RKO (cell line): ENCODE measurements around the gene SNIP1.
"Not testable (repeated sequence)": the region's sequence is repeated elsewhere in the genome, so short reads cannot be mapped to it uniquely, and the experiment has no call there.

Experiments used
- DNase-seq: peaks from one replicate; pipeline ENCODE4 v3.0.0-alpha.2; 2016; ENCODE audit warnings: low spot score

Gene SNIP1

DNA sequence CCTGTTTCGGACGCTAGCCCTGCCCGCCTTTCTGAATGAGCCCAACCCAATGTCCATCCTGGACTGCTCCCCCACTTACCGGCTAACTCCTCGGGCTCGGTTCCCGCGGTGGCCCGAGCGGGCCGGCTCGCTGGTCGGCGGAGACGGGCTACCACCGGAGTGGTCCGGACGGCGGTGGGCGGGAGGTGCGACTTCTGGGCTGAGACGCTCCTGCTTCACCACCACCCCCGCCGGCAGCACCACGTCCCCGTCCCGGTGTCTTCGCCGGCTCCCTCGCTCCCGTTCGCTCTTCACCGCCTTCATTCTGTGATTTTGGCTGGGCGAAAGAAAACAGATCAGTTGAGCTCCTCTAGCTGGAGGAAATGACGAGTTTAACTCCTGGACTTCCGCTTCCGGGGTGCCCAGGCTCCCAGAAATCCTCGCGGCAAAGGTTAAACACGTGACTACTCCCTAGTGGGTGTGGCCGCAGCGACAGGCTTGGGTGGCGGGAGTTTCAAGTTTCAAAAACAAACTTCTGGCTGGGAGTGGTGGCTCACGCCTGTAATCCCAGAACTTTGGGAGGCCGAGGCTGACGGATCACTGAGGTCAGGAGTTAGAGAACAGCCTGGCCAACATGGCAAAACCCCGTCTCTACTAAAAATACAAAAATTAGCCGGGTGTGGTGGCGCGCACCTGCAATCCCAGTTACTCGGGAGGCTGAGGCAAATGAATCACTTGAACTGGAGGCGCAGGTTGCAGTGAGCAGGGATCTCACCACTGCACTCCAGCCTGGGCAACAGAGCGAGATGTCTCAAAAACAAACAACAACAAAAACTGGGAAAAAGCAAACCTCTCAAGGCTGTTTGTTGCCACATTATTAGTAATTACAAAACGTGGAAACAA is at the start of gene SNIP1:
TSS of gene SNIP1 (minus strand) at position 367 of the 882 bp plus-strand sequence. CDS start at position 303, 64 bp downstream.
- peak; percentile 97 for DNase-seq

GRCh38 chr1:37602750-37603694 is 48.9 kb upstream of the SNIP1 start:
- peak; percentile 27 for DNase-seq

- no peak for DNase-seq
Measured at GRCh38 chr1:37601441-37601840, 47.3 kb upstream of the SNIP1 start.

DNA sequence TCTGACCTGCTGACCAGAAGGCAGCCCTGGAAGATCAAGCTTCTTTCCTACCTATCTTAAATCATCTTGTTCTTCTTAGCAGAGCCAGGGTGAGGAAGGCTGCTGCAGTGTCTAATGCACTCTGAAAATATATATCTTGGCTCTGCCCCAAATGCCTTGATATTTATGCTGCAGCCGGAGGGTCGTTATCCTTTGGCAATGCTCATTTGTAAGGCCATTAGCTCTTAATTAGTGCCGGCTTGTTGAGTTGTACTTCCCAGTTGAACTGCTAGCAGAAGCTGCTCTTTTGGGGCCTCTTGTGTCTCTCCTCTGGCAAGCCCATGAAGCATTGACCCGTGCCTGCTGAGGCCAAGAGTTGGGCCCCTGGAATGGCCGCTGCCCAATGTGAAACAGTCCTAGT is 45.8 kb upstream of the SNIP1 start:
- no peak for DNase-seq

- DNase-seq = no peak
Measured at GRCh38 chr1:37596182-37596667, 42.1 kb upstream of the SNIP1 start.

- peak; percentile 95 for DNase-seq
Measured at GRCh38 chr1:37595440-37596181, 41.5 kb upstream of the SNIP1 start, which contains the start of gene GNL2. Gene GNL2, minus strand, starts transcription at chr1:37595937. Its CDS starts 115 bp downstream, at chr1:37595822.

DNA sequence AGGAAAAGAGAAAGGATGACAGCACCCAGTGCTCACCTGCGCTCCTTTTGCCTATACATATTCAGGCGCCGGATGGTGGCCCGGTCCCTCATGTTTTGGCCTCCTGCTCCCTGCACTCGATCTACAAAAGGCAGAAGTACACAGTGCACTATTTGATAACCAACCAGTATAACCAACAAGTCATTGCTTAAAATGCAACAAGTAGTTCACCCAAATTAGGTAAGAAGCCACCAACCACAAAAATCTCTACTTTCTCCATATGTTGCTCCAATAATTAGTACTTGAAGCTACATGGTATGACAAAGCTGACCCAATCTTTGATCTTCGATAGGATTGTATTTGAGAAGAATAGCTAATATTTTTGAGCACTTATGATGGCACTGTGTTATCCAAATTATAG is 39.6 kb upstream of the SNIP1 start:
- no peak for DNase-seq

- DNase-seq = no peak
Measured at GRCh38 chr1:37588939-37589338, 34.8 kb upstream of the SNIP1 start.

DNA sequence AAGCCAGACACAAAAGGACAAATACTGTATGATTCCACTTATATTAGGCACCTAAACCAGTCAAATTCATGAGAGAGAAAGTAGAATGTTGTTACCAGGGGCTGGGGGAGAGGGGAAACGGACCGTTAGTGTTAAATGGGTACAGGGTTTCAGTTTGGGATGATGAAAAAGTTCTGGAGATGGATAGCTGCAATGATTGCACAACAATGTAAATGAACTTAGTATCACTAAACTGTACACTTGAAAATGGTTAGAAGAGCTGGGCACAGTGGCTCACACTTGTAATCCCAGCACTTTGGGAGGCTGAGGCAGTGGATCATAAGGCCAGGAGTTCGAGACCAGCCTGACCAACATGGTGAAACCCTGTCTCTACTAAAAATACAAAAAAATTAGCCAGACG is 30.5 kb upstream of the SNIP1 start:
- DNase-seq = not testable (repeated sequence)

GRCh38 chr1:37575692-37576091 is 21.6 kb upstream of the SNIP1 start:
- no peak for DNase-seq

GRCh38 chr1:37574834-37575480 is 20.9 kb upstream of the SNIP1 start:
- peak; percentile 35 for DNase-seq

DNA sequence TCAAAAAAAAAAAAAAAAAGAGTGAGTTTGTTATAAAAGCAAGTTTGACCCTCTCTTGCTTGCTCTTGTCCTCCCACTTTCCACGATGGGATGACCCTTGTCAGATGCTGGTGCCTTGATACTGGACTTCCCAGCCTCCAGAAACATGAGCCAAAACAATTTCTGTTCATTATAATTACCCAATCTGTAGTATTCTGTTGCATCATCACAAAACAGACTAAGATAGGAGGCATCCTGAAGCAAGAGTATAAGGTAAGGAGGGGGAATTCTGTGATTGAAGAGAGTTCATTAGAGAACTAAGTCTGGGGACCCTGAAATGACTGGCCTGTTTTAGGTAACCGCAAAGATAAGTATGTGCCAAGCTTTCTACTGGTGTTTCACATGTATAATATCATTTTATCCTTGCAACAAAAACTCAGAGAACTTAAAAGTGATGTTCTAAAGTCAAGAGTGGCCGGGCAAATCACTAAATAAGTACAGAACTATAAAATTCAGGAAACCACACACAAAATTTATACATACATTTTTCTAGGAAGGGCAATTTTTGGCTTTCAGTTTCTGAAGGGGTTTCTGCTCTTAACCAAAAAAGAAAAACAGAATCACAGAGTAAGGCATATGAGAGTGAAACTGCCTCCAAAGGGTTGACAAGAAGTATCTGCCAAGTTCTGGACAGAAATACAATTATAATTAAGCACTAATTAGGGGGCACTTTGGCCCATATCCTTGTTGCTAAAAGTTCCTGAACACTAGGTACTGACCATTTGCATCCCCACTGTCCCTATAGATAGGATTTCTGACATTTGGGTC is 16.6 kb upstream of the SNIP1 start:
- DNase-seq = no peak

DNA sequence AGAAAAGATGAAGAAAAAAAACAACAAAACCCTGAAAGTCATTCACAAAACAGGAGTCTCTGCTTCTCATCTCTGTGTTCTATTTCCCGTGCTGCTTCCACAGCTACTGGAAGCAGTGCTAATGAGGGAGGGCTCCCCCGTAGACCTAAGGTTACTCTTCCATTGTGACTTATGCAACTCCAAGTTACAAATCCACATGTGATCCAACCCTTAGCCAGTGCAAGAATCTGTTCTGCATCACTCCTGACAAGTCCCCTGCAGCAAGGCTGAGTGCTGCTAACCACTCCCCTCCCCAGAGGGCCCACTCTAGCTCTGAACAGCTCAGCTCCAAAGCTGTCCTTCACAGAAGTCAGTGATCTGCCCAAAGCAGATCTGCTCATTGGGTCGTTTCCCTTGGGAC is 12.9 kb upstream of the SNIP1 start:
- DNase-seq = no peak

- no peak for DNase-seq
Measured at GRCh38 chr1:37564892-37565291, 10.8 kb upstream of the SNIP1 start.

DNA sequence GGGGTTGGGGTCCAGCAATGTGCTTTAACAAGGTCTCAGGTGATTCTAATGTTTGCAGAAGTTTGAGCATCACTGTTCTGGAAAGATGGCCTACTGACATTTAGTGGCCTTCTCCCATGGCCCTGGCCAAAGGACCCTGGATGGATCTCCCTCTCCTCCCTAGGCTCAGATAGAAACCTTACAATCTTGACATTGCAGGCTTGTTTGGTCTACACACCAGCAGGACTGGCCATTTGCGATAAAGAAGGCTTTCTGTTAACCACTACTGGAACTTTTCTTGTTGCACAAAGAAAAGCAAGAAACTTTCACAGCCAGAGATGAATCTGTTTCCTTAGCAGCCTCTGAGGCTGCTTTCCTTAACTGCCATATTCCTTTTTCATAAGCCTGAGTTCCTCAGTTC is 8.9 kb upstream of the SNIP1 start:
- no peak for DNase-seq

- peak; percentile 21 for DNase-seq
Measured at GRCh38 chr1:37561133-37562132, 7.3 kb upstream of the SNIP1 start.

DNA sequence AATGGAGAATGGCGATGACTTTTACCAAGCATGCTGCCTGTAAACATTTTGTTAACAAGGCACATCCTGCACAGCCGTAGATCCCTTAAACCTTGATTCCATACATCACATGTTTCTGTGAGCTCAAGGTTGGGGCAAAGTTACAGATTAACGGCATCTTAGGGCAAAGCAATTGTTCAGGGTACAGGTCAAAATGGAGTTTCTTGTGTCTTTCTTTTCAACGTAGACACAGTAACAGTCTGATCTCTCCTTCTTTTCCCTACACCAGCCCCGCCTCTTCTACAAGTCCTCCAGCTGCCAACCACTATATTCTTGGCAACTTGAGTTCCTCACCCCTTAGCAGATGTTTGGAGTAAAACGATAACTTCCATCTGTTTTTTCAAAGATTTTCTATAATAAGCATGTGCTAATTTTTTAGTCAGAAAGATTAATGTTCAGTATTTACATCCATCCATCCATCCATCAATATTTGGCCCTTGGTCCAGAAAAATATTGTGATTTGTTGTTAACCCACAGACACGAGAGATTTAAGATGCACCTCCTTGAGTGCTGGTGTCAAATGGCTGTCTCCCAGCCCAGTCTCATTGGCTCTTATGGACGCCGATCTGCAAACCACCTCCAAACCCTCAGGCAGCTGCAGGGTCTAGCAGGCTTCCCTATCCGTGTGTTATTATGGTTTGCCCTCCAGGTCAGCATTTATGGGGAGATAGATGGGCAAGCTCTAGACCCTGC is 6.5 kb upstream of the SNIP1 start:
- no peak for DNase-seq

DNA sequence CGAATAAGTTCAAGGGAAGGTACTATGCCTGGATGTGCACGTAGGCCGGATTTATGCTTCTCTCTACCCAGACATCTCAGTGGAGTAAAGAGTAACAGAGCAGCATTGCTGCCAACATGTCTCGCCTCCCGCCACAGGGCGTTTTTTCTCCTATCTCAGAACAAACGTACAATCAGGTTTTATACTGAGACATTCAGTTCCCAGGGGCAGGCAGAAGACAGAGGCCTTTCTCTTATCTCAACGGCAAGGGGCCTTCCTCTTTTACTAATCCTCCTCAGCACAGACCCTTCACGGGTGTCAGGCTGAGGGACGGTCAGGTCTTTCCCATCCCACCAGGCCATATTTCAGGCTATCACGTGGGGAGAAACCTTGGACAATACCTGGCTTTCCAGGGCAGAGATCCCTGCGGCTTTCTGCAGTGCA is 5.9 kb upstream of the SNIP1 start:
- DNase-seq = not testable (repeated sequence)
